SK-N-SH (cell line): ENCODE results near the gene SECISBP2L.

Experiments
- ELF1 ChIP-seq: IDR thresholded peaks from 2 replicates; pipeline ENCODE4 v1.4.0; 2012
- EP300 ChIP-seq, 2 experiments: IDR thresholded peaks; 2 replicates each; pipeline versions ENCODE4 v1.4.0 to v1.6.1; 2012; ENCODE audit warnings: borderline replicate concordance in 1 of 2, low read depth in 1 of 2, low read length in 1 of 2
- FOXJ3 ChIP-seq: sonication (generic); formaldehyde crosslinking; IDR thresholded peaks from 2 replicates; pipeline ENCODE4 v1.5.1; 2020; ENCODE audit warnings: mild to moderate bottlenecking, missing genetic modification reagents
- POLR2AphosphoS5 ChIP-seq: IDR thresholded peaks from 2 replicates; pipeline ENCODE4 v1.6.1; 2012; ENCODE audit warnings: low read depth, low read length
- RFX5 ChIP-seq: IDR thresholded peaks from 2 replicates; pipeline ENCODE4 v1.6.1; 2012; ENCODE audit warnings: mild to moderate bottlenecking, improper control_type of control experiment, low read length
- TEAD4 ChIP-seq: IDR thresholded peaks from 2 replicates; pipeline ENCODE4 v1.4.0; 2012; ENCODE audit warnings: mild to moderate bottlenecking, borderline replicate concordance; ENCODE audit not compliant: insufficient read depth
- TF ChIP-seq, protein P1 (sequence below): fragments of 200-600 bp; sonication (generic); IDR thresholded peaks from 2 replicates; pipeline ENCODE4 v1.6.1; 2017; ENCODE audit warnings: antibody characterized with exemption, mild to moderate bottlenecking, moderate library complexity
- TF ChIP-seq, protein P2 (sequence below): IDR thresholded peaks from 2 replicates; pipeline ENCODE4 v1.4.0; 2012; ENCODE audit warnings: low read depth

DNA sequence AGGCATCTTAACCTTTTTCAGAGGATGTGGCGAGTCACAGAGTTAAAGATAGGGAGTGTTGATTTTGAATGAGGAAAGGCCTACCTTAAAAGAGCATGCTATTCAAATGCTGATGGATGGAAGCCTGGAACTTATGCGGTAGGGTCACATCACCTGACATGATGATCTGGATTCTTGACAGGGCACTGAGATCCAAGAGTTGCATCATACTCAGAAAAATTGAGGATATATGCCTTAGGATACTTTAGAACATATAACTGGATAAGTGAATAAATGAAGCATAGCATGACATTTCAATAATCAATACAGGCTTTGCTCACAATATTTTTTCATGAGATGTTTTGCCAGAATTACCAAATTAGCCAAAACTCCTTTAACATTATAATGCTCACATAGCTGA lies 20.1 kb upstream of the SECISBP2L start:
- TF ChIP-seq FOXJ3 (CRISPR knock-in tag) (no peak), POLR2AphosphoS5 (no peak), RFX5 (no peak), ELF1 (no peak), TEAD4 (no peak), EP300 (IDR thresholded peaks at IDR 0.05; ENCODE audit: borderline replicate concordance in 1 of 2, low read depth in 1 of 2, low read length in 1 of 2) (no peak)
- TF ChIP-seq, protein P1, sequence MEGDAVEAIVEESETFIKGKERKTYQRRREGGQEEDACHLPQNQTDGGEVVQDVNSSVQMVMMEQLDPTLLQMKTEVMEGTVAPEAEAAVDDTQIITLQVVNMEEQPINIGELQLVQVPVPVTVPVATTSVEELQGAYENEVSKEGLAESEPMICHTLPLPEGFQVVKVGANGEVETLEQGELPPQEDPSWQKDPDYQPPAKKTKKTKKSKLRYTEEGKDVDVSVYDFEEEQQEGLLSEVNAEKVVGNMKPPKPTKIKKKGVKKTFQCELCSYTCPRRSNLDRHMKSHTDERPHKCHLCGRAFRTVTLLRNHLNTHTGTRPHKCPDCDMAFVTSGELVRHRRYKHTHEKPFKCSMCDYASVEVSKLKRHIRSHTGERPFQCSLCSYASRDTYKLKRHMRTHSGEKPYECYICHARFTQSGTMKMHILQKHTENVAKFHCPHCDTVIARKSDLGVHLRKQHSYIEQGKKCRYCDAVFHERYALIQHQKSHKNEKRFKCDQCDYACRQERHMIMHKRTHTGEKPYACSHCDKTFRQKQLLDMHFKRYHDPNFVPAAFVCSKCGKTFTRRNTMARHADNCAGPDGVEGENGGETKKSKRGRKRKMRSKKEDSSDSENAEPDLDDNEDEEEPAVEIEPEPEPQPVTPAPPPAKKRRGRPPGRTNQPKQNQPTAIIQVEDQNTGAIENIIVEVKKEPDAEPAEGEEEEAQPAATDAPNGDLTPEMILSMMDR = no peak
- TF ChIP-seq, protein P2, sequence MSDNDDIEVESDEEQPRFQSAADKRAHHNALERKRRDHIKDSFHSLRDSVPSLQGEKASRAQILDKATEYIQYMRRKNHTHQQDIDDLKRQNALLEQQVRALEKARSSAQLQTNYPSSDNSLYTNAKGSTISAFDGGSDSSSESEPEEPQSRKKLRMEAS = no peak
